Endothelial cell of umbilical vein (primary cell): Measurements from ENCODE around the gene VPS37D. TPM values are rescaled to one million over a fixed set of nuclear protein-coding genes. Genes with fewer than 3 reads are reported as not detected.

Experiments used
- BruUV-seq: library from RNA; stranded (reverse); fragments of 400-500 nt; replicated peaks from 2 replicates; lab custom pipeline; 2021; lab: Mats Ljungman, UMichigan
- CTCF ChIA-PET: fragments of 300-600, 350-600 bp; sonication (Branson Sonifier 250); formaldehyde crosslinking; loops from one replicate; lab custom pipeline; 2021; ENCODE audit warnings: antibody characterized with exemption, inconsistent platforms; lab: Charles Lee
- POLR2A ChIA-PET: fragments of 300-600, 350-600 bp; sonication (Branson Sonifier 250); formaldehyde crosslinking; loops from one replicate; lab custom pipeline; 2021; ENCODE audit warnings: antibody characterized with exemption, inconsistent platforms; lab: Charles Lee
- DNase-seq: peaks from one replicate; pipeline ENCODE4 v3.0.0-alpha.2; 2011; ENCODE audit warnings: low read depth, low spot score
- FAIRE-seq: peaks from 2 replicates; lab custom pipeline; 2011; peaks lifted over from hg19 to GRCh38; lab: Jason Lieb, UNC
- H2AFZ ChIP-seq: 2 replicates; pipeline ENCODE4 v1.6.0; 2012; ENCODE audit warnings: low read depth, low read length, control low read depth, inconsistent platforms
- H3K27ac ChIP-seq: 2 replicates; pipeline ENCODE4 v1.5.1; 2011; ENCODE audit warnings: low read depth, mild to moderate bottlenecking, control low read depth, low read length, moderate library complexity; ENCODE audit not compliant: insufficient read depth
- H3K27me3 ChIP-seq, 2 experiments: 2 replicates each; pipeline versions ENCODE4 v1.6.0 to v1.6.1; 2011; ENCODE audit warnings: low read length in 2 of 2, mixed read lengths in 1 of 2; ENCODE audit not compliant: control insufficient read depth in 2 of 2, insufficient read depth in 2 of 2
- H3K36me3 ChIP-seq, 2 experiments: 2 replicates in 1 of 2; 3 replicates in 1 of 2; pipeline ENCODE4 v1.5.1; 2011; ENCODE audit warnings: low read length in 2 of 2, mild to moderate bottlenecking in 1 of 2, moderate library complexity in 1 of 2; ENCODE audit not compliant: control insufficient read depth in 2 of 2, insufficient read depth in 2 of 2; ENCODE audit errors: extremely low read depth in 1 of 2
- H3K4me1 ChIP-seq: 3 replicates; pipeline ENCODE4 v1.5.1; 2011; ENCODE audit warnings: mild to moderate bottlenecking, low read length; ENCODE audit not compliant: control insufficient read depth, insufficient read depth; ENCODE audit errors: extremely low read depth
- H3K4me2 ChIP-seq: 2 replicates; pipeline ENCODE4 v1.6.1; 2011; ENCODE audit warnings: low read length, control low read depth, mixed read lengths; ENCODE audit not compliant: insufficient read depth
- H3K4me3 ChIP-seq, 3 experiments: fragments of 200-600 bp in 1 of 3; sonication (generic), shearing (Covaris generic) in 1 of 3; replicated peaks in 1 of 3; 2 replicates each; pipeline ENCODE4 v1.5.1; 2011 to 2016; ENCODE audit warnings: control low read depth in 3 of 3, low read length in 3 of 3, mild to moderate bottlenecking in 2 of 3, inconsistent platforms in 1 of 3, low read depth in 1 of 3, moderate library complexity in 1 of 3; ENCODE audit not compliant: insufficient read depth in 1 of 3
- H3K79me2 ChIP-seq: 2 replicates; pipeline ENCODE4 v1.6.0; 2012; ENCODE audit warnings: low read length, inconsistent platforms; ENCODE audit not compliant: control insufficient read depth, insufficient read depth
- H3K9ac ChIP-seq: replicated peaks from 2 replicates; pipeline ENCODE3; 2011; ENCODE audit warnings: low read length, control low read depth; ENCODE audit not compliant: insufficient read depth; ENCODE audit errors: extremely low read depth
- H3K9me1 ChIP-seq: replicated peaks from 3 replicates; pipeline ENCODE4 v1.6.0; 2011; ENCODE audit warnings: mild to moderate bottlenecking, low read length; ENCODE audit not compliant: control insufficient read depth, insufficient read depth; ENCODE audit errors: extremely low read depth
- H3K9me3 ChIP-seq: replicated peaks from 2 replicates; pipeline ENCODE4 v1.5.1; 2012; ENCODE audit warnings: low read length, inconsistent platforms; ENCODE audit not compliant: control insufficient read depth, insufficient read depth
- H4K20me1 ChIP-seq: replicated peaks from 2 replicates; pipeline ENCODE3; 2011; ENCODE audit warnings: mild to moderate bottlenecking, low read length; ENCODE audit not compliant: control insufficient read depth, insufficient read depth; ENCODE audit errors: extremely low read depth
- EZH2 ChIP-seq: IDR thresholded peaks from 2 replicates; pipeline ENCODE4 v1.6.1; 2012; ENCODE audit warnings: borderline replicate concordance, low read depth, mild to moderate bottlenecking, moderate library complexity, low read length, inconsistent platforms; ENCODE audit not compliant: severe bottlenecking
- FOS ChIP-seq: IDR thresholded peaks from 2 replicates; pipeline ENCODE4 v1.6.1; 2011; ENCODE audit warnings: mild to moderate bottlenecking, low read length, moderate library complexity, borderline replicate concordance; ENCODE audit not compliant: insufficient read depth
- GATA2 ChIP-seq: IDR thresholded peaks from 2 replicates; pipeline ENCODE4 v1.7.0; 2011; ENCODE audit warnings: low read depth, mild to moderate bottlenecking, moderate library complexity, mixed read lengths, low read length; ENCODE audit not compliant: insufficient read length, insufficient read depth
- JUN ChIP-seq: IDR thresholded peaks from 2 replicates; pipeline ENCODE4 v1.6.1; 2011; ENCODE audit warnings: borderline replicate concordance, low read depth; ENCODE audit not compliant: insufficient read length, insufficient read depth
- MYC ChIP-seq: IDR thresholded peaks from one replicate; pipeline ENCODE4 v1.6.1; 2011; ENCODE audit warnings: mild to moderate bottlenecking, low read depth, low read length
- POLR2A ChIP-seq: IDR thresholded peaks from 2 replicates; pipeline ENCODE4 v1.6.1; 2012; ENCODE audit warnings: low read depth, mild to moderate bottlenecking, control low read depth, low read length
- POLR2AphosphoS5 ChIP-seq: IDR thresholded peaks from 2 replicates; pipeline ENCODE4 v1.6.1; 2012; ENCODE audit warnings: low read depth, mild to moderate bottlenecking, control low read depth, low read length, moderate library complexity; ENCODE audit not compliant: insufficient read depth
- dilution Hi-C: fragments of 300-500 bp; cut with MboI; formaldehyde crosslinking; loops from one replicate; pipeline ENCODE4 v1.15.0; 2019; ENCODE audit warnings: low sequenced_read_pairs; ENCODE audit not compliant: extremely low pct_ligation_motif_present
- intact Hi-C: fragments of 100-400 bp; cut with micrococcal nuclease; formaldehyde crosslinking; loops from one replicate; pipeline ENCODE4 v1.10.0; 2022
- polyA plus RNA-seq, 4 experiments: library from polyadenylated mRNA; depleted of rRNA in 3 of 4; stranded (reverse) in 3 of 4; unstranded in 1 of 4; fragments of >200 nt; gene quantifications; 2 replicates each; pipeline versions ENCODE4 v1.2.1 to v1.2.3, GENCODE V29; 2011 to 2012; ENCODE audit warnings: missing spikeins in 1 of 4
- total RNA-seq: library from RNA; stranded (reverse); gene quantifications from 2 replicates; pipeline ENCODE4 v1.2.3, GENCODE V29; 2021
- TF ChIP-seq, protein P1 (sequence below), 2 donors: IDR thresholded peaks; 1 replicate in 1 of 2; 2 replicates in 1 of 2; pipeline ENCODE4 v1.5.1; 2011; ENCODE audit warnings: low read length in 2 of 2, mild to moderate bottlenecking in 2 of 2, moderate library complexity in 2 of 2, control low read depth in 1 of 2, inconsistent platforms in 1 of 2, low read depth in 1 of 2; ENCODE audit not compliant: insufficient read depth in 1 of 2; ENCODE audit errors: extremely low read depth in 1 of 2
- TF ChIP-seq, protein P2 (sequence below): IDR thresholded peaks from 2 replicates; pipeline ENCODE4 v1.6.1; 2011; ENCODE audit not compliant: insufficient read depth, insufficient read length

Gene VPS37D
- total and polyA plus RNA-seq, 2 donors (not counting 3 experiments of a cell fraction or from before 2014, with no cell fraction given), result 2.0 to 2.1 TPM

DNA sequence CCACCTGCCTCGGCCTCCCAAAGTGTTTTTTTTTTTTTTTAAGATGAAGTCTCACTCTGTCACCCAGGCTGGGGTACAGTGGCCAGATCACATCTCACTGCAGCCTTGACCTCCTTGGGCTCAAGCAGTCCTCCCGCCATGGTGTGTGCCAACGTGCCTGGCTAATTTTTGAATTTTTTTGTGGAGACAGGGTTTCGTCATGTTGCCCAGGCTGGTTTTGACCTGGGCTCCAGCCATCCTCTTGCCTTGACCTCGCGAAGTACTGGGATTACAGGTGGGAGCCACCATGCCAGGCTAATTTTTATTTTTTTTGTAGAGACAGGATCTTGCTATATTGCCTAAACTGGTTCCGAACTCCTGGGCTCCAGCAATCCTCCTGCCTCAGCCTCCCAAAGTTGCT, 34.3 kb upstream of the VPS37D start:
- H3K9me3 ChIP-seq, result no peaks in the 10 kb centered on the region
- H3K4me3 ChIP-seq, result no peak overlapping the region
- DNase-seq (no peak), FAIRE-seq (no peak)
- intact Hi-C loops (no loop called here), dilution Hi-C loops (no loop called here)
- H3K4me1 ChIP-seq, result no peaks in the 10 kb centered on the region
- H3K27me3 ChIP-seq, result peaks cover 0 to 9% of the 10 kb centered on the region in 2 experiments
- TF ChIP-seq, protein P1, sequence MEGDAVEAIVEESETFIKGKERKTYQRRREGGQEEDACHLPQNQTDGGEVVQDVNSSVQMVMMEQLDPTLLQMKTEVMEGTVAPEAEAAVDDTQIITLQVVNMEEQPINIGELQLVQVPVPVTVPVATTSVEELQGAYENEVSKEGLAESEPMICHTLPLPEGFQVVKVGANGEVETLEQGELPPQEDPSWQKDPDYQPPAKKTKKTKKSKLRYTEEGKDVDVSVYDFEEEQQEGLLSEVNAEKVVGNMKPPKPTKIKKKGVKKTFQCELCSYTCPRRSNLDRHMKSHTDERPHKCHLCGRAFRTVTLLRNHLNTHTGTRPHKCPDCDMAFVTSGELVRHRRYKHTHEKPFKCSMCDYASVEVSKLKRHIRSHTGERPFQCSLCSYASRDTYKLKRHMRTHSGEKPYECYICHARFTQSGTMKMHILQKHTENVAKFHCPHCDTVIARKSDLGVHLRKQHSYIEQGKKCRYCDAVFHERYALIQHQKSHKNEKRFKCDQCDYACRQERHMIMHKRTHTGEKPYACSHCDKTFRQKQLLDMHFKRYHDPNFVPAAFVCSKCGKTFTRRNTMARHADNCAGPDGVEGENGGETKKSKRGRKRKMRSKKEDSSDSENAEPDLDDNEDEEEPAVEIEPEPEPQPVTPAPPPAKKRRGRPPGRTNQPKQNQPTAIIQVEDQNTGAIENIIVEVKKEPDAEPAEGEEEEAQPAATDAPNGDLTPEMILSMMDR (IDR thresholded peaks at IDR 0.05; ENCODE audit: extremely low read depth in 1 of 2, insufficient read depth in 1 of 2, low read depth in 1 of 2, low read length in 2 of 2), result no peak
- no peak for TF ChIP-seq MYC
- no peak for TF ChIP-seq POLR2A
- no peak for TF ChIP-seq EZH2
- TF ChIP-seq, protein P2, sequence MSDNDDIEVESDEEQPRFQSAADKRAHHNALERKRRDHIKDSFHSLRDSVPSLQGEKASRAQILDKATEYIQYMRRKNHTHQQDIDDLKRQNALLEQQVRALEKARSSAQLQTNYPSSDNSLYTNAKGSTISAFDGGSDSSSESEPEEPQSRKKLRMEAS, result no peak
- no peak for TF ChIP-seq FOS
- TF ChIP-seq JUN, result no peak
- TF ChIP-seq GATA2, result no peak
- TF ChIP-seq POLR2AphosphoS5, result no peak
- no peaks in the 10 kb centered on the region for H3K79me2 ChIP-seq
- CTCF ChIA-PET, result interaction anchor here (1.3 kb wide), 1 partner anchor 27 kb away, joined by 5 read pairs; no protein-coding TSS in a partner anchor
- no peak overlapping the region for H3K27ac ChIP-seq
- no peak overlapping the region for H2AFZ ChIP-seq
- no peak overlapping the region for H3K9ac ChIP-seq
- H4K20me1 ChIP-seq, result no peaks in the 10 kb centered on the region
- no peaks in the 10 kb centered on the region for H3K9me1 ChIP-seq
- H3K4me2 ChIP-seq, result no peak overlapping the region
- no TSS peak for BruUV-seq
- H3K36me3 ChIP-seq, result no peaks in the 10 kb centered on the region
- POLR2A ChIA-PET, result no interaction called here
